ENCODE results near the gene ISOC1. TPM values are rescaled to one million over a fixed set of nuclear protein-coding genes. Genes with fewer than 3 reads are reported as not detected.

The ISOC1 gene
- total and polyA plus RNA-seq, 5 donors: 62.9 to 121 (median 90.8) TPM

GRCh38 chr5:129133553-129133952 lies 39.0 kb downstream of the ISOC1 start:
- no peak for DNase-seq
- Histone ChIP-seq H3K4me3 (ENCODE audit: low read length) (no peak overlapping the region), H3K27me3 (ENCODE audit: control insufficient read depth, insufficient read depth) (no peaks in the 10 kb centered on the region), H3K4me1 (ENCODE audit: control insufficient read depth, insufficient read depth, low read length) (no peaks in the 10 kb centered on the region), H3K27ac (ENCODE audit: low read length) (no peak overlapping the region), H3K9me3 (ENCODE audit: control insufficient read depth, low read length) (no peaks in the 10 kb centered on the region)
- no peak for ATAC-seq
- intact Hi-C loops (cut with DNase I): no loop called here
- WGBS: 76% methylated on average over 1 of the region's 1 CpG

DNA sequence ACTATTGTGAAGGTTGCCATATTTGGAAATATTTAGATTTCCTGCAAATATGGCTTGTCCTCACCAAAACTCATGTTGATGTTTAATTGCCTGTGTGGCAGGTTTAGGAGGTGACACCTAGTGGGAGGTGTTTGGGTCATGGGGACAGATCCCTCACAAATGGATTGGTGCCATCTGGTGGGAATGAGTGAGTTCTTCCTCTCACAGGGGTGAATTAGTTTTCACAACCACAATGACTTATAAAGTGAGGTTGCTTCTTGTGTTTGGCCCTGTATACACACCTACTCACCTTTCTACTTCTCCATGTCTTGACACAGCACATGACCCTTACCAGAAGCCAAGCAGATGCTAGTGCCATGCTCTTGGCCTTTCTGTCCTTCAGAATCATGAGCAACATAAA lies 41.1 kb downstream of the ISOC1 start:
- Histone ChIP-seq H3K27me3 (ENCODE audit: control insufficient read depth, insufficient read depth) (no peaks in the 10 kb centered on the region), H3K4me3 (ENCODE audit: low read length) (no peak overlapping the region), H3K27ac (ENCODE audit: low read length) (no peak overlapping the region), H3K9me3 (ENCODE audit: control insufficient read depth, low read length) (no peaks in the 10 kb centered on the region), H3K4me1 (ENCODE audit: control insufficient read depth, insufficient read depth, low read length) (no peaks in the 10 kb centered on the region)
- ATAC-seq (no peak), DNase-seq (no peak)
- intact Hi-C loops (cut with DNase I): no loop called here

GRCh38 chr5:129137637-129138036 lies 43.1 kb downstream of the ISOC1 start:
- Histone ChIP-seq H3K9me3 (ENCODE audit: control insufficient read depth, low read length) (no peaks in the 10 kb centered on the region), H3K27ac (ENCODE audit: low read length) (no peak overlapping the region), H3K4me1 (ENCODE audit: control insufficient read depth, insufficient read depth, low read length) (no peaks in the 10 kb centered on the region), H3K27me3 (ENCODE audit: control insufficient read depth, insufficient read depth) (no peaks in the 10 kb centered on the region), H3K4me3 (ENCODE audit: low read length) (no peak overlapping the region)
- intact Hi-C loops (cut with DNase I): no loop called here
- DNase-seq (no peak), ATAC-seq (no peak)

- ATAC-seq (no peak), DNase-seq (no peak)
- Histone ChIP-seq H3K4me1 (ENCODE audit: control insufficient read depth, insufficient read depth, low read length) (no peaks in the 10 kb centered on the region), H3K9me3 (ENCODE audit: control insufficient read depth, low read length) (no peaks in the 10 kb centered on the region), H3K27ac (ENCODE audit: low read length) (no peak overlapping the region), H3K4me3 (ENCODE audit: low read length) (no peak overlapping the region), H3K27me3 (ENCODE audit: control insufficient read depth, insufficient read depth) (no peaks in the 10 kb centered on the region)
- 52% methylated on average over 4 of the region's 4 CpGs for WGBS
- intact Hi-C loops (cut with DNase I): no loop called here
These were observed 46.5 kb downstream of the ISOC1 start for GRCh38 chr5:129141078-129141477.

DNA sequence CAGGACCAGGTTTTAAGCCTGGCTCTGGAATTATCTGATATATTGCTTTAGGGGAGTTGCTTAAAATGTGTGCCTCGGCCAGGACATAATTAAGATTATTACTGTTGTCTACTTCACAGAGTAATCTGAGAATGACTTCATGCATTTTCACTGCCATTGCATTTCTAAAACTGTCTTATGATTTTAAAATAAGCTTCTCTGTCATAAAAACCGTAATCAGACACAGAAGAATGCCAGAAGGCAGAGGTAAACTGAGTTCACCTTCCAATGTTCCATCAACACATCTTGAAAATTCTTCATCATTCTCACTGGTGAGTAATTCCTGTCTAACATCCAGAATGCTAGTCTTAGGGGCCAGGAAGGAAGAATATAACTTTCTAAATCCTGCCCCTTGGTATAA lies 47.1 kb downstream of the ISOC1 start:
- WGBS: 51% methylated on average over 2 of the region's 2 CpGs
- intact Hi-C loops (cut with DNase I): no loop called here

DNA sequence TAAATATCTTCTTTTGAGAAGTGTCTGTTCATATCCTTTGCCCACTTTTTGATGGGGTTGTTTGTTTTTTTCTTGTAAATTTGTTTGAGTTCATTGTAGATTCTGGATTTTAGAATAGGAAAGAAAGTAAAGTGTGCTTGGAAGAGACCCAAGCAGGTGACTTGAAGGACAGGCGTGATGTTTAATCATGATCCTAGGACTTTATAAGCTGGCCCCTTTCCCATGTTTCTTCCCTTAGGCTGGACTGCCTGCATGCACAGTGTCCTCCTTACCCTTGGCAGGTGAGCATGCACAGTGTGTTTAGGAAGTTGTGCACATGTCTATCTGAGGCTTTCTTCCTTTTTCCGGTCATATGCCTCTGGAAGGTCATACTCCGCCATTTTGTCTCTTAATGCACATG lies 61.3 kb downstream of the ISOC1 start:
- Histone ChIP-seq H3K9me3 (ENCODE audit: control insufficient read depth, low read length) (no peaks in the 10 kb centered on the region), H3K27me3 (ENCODE audit: control insufficient read depth, insufficient read depth) (no peaks in the 10 kb centered on the region), H3K27ac (ENCODE audit: low read length) (no peak overlapping the region), H3K4me1 (ENCODE audit: control insufficient read depth, insufficient read depth, low read length) (no peaks in the 10 kb centered on the region), H3K4me3 (ENCODE audit: low read length) (no peak overlapping the region)
- intact Hi-C loops (cut with DNase I): no loop called here
- 94% methylated on average over 3 of the region's 3 CpGs for WGBS
- DNase-seq (no peak), ATAC-seq (no peak)

More for the DNA sequence above, 47.1 kb downstream of the ISOC1 start:
- no peaks in the 10 kb centered on the region for H3K27me3 ChIP-seq (ENCODE audit: control insufficient read depth, insufficient read depth)
- no peaks in the 10 kb centered on the region for H3K9me3 ChIP-seq (ENCODE audit: control insufficient read depth, low read length)
- no peak overlapping the region for H3K27ac ChIP-seq (ENCODE audit: low read length)
- ATAC-seq: no peak
- no peaks in the 10 kb centered on the region for H3K4me1 ChIP-seq (ENCODE audit: control insufficient read depth, insufficient read depth, low read length)
- H3K4me3 ChIP-seq (ENCODE audit: low read length): no peak overlapping the region
- no peak for DNase-seq

DNA sequence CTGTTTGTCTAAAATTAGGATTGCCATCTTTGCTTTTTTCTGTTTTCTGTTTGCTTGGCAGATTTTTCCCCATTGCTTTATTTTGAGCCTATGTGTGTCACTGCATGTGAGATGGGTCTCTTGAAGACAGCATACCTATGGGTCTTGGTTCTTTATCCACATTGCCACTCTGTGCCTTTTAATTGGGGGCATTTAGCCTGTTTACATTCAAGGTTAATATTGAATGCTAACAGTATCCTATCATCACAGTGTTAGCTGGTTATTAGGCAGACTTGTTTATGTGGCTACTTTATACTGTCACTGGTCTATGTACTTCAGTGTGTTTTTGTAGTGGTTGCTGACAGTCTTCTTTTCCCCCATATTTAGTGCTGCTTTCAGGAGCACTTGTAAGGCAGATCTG lies 67.3 kb downstream of the ISOC1 start:
- H3K4me3 ChIP-seq (ENCODE audit: low read length): no peak overlapping the region
- ATAC-seq (no peak), DNase-seq (no peak)
- intact Hi-C loops (cut with DNase I): no loop called here
- H3K27ac ChIP-seq (ENCODE audit: low read length): no peak overlapping the region
- no peaks in the 10 kb centered on the region for H3K4me1 ChIP-seq (ENCODE audit: control insufficient read depth, insufficient read depth, low read length)
- no peaks in the 10 kb centered on the region for H3K9me3 ChIP-seq (ENCODE audit: control insufficient read depth, low read length)
- no peaks in the 10 kb centered on the region for H3K27me3 ChIP-seq (ENCODE audit: control insufficient read depth, insufficient read depth)

Small RNA genes within 50 kb of the gene (microRNA-seq; reads per million reads assigned to microRNA genes)
- gene MIR4633: 1.1 to 3.4 reads per million in 2 donors

Other genes with a start within 250 kb of the ISOC1 start
- gene SLC27A6, start 129.3 kb upstream of the ISOC1 start, total RNA-seq: 10 to 100 TPM; 25.2 to 46.3 (median 29.4) TPM
- gene SLC27A6, start 129.3 kb upstream of the ISOC1 start, polyA plus RNA-seq: 27.8 TPM

All from right cardiac atrium (tissue), 5 donors.